Fibroblast of the aortic adventitia (primary cell): ENCODE results near the gene RAB4A. TPM values are rescaled to one million over a fixed set of nuclear protein-coding genes. Genes with fewer than 3 reads are reported as not detected.
A peak's percentile ranks its signal among the peaks of the same experiment; 100 is the strongest.

Source experiments
- DNase-seq: peaks from one replicate; pipeline ENCODE4 v3.0.0-alpha.2; 2010; ENCODE audit warnings: low read depth
- H3K4me3 ChIP-seq: 2 replicates; pipeline ENCODE4 v1.5.1; 2011; ENCODE audit warnings: low read depth, mild to moderate bottlenecking, control low read depth, low read length, moderate library complexity
- CTCF ChIP-seq: IDR thresholded peaks from 2 replicates; pipeline ENCODE4 v1.5.1; 2011; ENCODE audit warnings: mild to moderate bottlenecking, low read length, control low read depth, inconsistent platforms; ENCODE audit not compliant: insufficient read depth
- total RNA-seq: library from RNA; depleted of rRNA; stranded (reverse); fragments of >200 nt; gene quantifications from 2 replicates; pipeline ENCODE4 v1.2.3, GENCODE V29; 2012; ENCODE audit warnings: low replicate concordance

The RAB4A gene
- total RNA-seq, 1 donor, result 30.8 TPM

- H3K4me3 ChIP-seq, result no peak overlapping the region
- no peak for TF ChIP-seq CTCF
- no peak for DNase-seq
These were observed 24.8 kb downstream of the RAB4A start for GRCh38 chr1:229295745-229296144.

- no peak overlapping the region for H3K4me3 ChIP-seq
- TF ChIP-seq CTCF, result no peak
These were observed 25.6 kb downstream of the RAB4A start for GRCh38 chr1:229296541-229296941.

GRCh38 chr1:229297746-229298145, 26.8 kb downstream of the RAB4A start:
- no peak overlapping the region for H3K4me3 ChIP-seq
- no peak for TF ChIP-seq CTCF
- no peak for DNase-seq

More at GRCh38 chr1:229296541-229296941, 25.6 kb downstream of the RAB4A start:
- peak; percentile 33 for DNase-seq

- TF ChIP-seq CTCF, result no peak
- DNase-seq, result no peak
- no peak overlapping the region for H3K4me3 ChIP-seq
These were observed 27.5 kb downstream of the RAB4A start for GRCh38 chr1:229298420-229298819.

GRCh38 chr1:229298887-229299503, 28.1 kb downstream of the RAB4A start:
- no peak for DNase-seq
- TF ChIP-seq CTCF, result no peak
- no peak overlapping the region for H3K4me3 ChIP-seq

GRCh38 chr1:229300099-229300757, 29.3 kb downstream of the RAB4A start:
- no peak for TF ChIP-seq CTCF
- DNase-seq, result no peak

GRCh38 chr1:229302740-229303139, 31.8 kb downstream of the RAB4A start:
- TF ChIP-seq CTCF, result no peak
- H3K4me3 ChIP-seq, result no peak overlapping the region
- DNase-seq, result no peak

More at GRCh38 chr1:229300099-229300757, 29.3 kb downstream of the RAB4A start:
- no peak overlapping the region for H3K4me3 ChIP-seq
